ENCODE results near the gene YARS1. TPM values are rescaled to one million over a fixed set of nuclear protein-coding genes. Genes with fewer than 3 reads are reported as not detected.
A peak's percentile ranks its signal among the peaks of the same experiment; 100 is the strongest.

Gene YARS1
- total and polyA plus RNA-seq, 5 experiments from 2014 or later: 45.0 to 184 (median 60.2) TPM

DNA sequence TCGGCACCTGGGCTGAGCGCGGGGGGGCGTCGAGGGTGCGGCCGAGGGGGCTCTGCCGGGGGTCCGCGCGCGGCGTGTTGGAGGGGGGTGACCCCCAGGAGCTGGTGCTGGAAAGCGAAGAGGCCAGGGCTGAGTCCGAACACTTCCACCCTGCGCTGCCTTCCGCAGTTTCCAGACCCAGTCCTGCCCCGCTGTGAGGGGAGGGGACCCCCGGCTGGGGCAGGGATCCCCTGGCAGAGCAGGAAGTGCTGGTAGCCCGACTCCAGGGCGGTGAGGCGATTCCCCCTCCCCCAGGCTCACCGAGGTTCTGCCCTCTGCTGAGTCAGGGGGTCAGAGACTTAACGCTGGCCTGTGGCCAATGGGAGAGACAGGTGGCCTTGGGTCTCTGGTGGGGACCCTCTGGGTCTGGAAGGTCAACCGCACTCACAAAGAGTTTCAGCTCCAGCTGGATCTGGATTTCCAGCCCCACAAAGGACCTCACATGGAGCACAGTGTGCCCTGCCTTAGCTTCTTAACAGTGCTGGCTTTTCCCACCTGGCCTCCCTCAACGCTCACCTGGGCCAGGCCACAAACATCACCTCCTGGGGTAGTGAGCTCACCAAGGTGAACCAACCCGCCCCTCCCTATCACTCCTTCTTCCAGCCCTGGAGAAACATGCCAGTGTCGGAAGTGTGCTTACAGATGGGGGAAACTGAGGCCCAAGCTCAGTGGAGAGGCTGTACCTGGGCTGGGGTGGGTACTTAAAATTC, 74.8 kb downstream of the YARS1 start:
- POLR2A ChIA-PET: no interaction called here
- Mint-ChIP-seq H3K36me3 (no peaks in the 10 kb centered on the region), H3K4me1 (peaks cover 0 to 5% (median under 1%) of the 10 kb centered on the region in 4 donors), H3K27ac (no peak overlapping the region), H3K9me3 (no peaks in the 10 kb centered on the region), H3K27me3 (peaks cover 2 to 34% (median 10%) of the 10 kb centered on the region in 5 donors), H3K4me3 (peak overlapping the region; percentile 33 to 81 (median 64))
- ATAC-seq: no peak
- DNase-seq: no peak

DNA sequence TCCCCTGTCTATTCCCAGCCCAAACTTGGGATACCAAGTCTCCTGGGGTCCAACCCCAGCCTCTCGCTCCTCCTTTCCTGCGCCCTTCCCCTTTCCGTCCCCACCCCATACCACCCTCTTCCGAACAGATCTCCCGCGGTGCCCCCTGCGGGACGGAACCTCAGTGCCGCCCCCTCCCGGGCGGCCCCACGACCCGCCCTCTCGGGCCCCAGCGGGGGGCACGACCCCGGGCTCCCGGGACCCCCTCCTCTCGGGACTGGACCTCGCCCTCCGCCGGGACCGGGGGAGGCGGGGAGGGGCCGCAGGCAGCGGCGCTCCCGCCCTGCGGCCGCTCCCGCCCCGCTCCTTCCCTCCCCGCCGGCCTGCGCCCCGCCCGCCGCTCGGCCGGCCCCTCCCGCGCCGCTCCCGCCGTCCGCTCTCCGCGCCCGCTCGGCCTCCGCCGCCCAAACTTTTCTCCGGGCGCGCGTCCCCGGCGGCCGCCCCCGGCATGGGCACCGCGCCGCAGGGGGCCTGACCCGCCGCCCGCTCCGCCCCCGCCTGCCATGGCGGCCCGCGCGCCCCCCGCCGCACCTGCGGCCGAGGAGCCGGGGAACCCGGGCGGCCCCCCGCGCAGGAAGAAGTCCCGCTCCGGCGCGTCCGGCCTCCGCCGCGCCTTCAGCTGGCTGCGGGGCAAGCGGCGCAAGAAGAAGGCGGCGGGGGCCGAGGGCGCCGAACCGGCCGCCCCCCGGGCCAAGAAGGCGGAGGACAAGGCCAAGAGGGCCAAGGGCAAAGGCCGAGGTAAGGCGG, 75.6 kb downstream of the YARS1 start:
- no peak for DNase-seq
- Mint-ChIP-seq H3K36me3 (no peaks in the 10 kb centered on the region), H3K4me1 (peaks cover 0 to 5% (median under 1%) of the 10 kb centered on the region in 4 donors), H3K9me3 (no peaks in the 10 kb centered on the region), H3K27me3 (peaks cover 2 to 34% (median 16%) of the 10 kb centered on the region in 5 donors), H3K27ac (peak overlapping the region in 1 of 10 donors; percentile 72), H3K4me3 (peak overlapping the region; percentile 65 to 82 (median 74))
- peak; percentile 20 to 61 for ATAC-seq
- POLR2A ChIA-PET: no interaction called here

DNA sequence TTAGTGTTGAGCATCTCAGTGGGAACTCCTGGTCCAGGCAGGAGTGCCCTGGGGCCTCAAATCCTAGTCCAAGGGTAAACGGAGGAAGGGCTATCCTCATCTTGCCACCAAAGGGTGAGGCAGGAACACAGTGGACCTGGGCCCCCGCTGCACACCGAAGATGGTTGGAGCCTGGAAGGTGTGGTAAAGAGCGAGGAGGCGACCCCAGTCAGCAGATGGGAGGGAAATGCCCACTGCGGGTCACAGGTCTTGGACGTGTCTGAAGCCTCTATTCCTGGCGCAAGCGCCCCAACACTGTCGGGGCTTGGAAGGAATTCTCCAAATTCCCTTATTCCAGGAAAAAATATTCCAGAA, 76.1 kb downstream of the YARS1 start:
- H3K27me3 Mint-ChIP-seq: peaks cover 2 to 30% (median 17%) of the 10 kb centered on the region in 5 donors
- POLR2A ChIA-PET: no interaction called here
- DNase-seq (no peak), ATAC-seq (no peak)
- peak overlapping the region; percentile 65 to 82 (median 74) for H3K4me3 Mint-ChIP-seq
- H3K27ac Mint-ChIP-seq: peak overlapping the region in 1 of 10 donors; percentile 72
- peaks cover 0 to 5% (median under 1%) of the 10 kb centered on the region in 4 donors for H3K4me1 Mint-ChIP-seq
- H3K9me3 Mint-ChIP-seq: no peaks in the 10 kb centered on the region
- no peaks in the 10 kb centered on the region for H3K36me3 Mint-ChIP-seq

DNA sequence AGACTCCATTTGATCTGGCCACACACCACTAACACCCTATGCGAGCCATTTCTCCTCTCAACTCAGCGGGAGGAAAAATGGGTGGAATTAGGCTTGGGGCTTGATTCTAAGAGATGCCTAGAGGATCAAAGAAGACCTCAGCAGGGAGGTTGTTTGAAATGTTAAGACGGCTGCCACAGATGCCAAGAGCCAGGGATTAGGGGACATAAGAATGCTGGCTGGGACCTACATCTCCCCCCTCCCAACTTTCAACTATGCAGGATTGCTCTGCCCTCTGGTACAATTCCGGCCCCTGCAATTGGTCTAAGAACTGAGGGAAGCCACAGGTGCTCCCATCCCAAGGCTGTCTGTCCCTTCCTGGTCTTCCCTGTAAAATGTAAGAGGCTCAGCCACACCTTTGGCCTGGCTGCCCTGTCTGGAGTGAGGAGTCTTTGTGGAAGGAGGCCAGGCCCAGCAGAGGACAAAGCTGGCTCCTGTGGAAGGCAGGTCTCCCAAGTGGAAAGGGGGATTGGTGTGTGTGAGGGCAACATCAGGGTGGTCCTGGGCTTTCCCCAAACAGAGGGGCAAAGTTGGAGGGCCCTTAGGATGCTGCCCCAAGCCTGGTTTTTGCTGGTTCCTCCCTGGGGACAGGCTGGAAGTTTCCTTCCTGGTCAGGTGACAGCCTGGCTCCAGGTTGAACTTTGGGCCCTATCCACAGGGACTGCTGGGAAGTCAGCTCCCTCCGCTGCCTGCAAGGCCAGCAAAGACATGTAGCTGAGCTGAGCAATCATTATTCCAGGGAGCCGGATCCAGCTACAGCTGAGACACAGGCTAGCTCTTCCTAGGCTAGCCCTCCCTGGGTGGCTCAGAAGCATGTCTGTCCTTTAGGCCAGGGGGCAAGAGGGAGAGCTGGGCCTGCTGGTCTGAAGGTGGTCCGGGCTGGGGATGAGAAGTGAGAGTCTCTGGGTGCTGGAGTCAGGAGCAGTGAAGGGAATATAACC, 80.1 kb downstream of the YARS1 start:
- Mint-ChIP-seq H3K9me3 (no peaks in the 10 kb centered on the region), H3K4me3 (peak overlapping the region in 1 of 10 donors; percentile 56), H3K27ac (peak overlapping the region in 1 of 10 donors; percentile 10), H3K4me1 (peaks cover 0 to 2% (median under 1%) of the 10 kb centered on the region in 4 donors), H3K27me3 (peaks cover 2 to 15% (median 10%) of the 10 kb centered on the region in 5 donors), H3K36me3 (no peaks in the 10 kb centered on the region)
- ATAC-seq (no peak), DNase-seq (no peak)
- POLR2A ChIA-PET: no interaction called here

DNA sequence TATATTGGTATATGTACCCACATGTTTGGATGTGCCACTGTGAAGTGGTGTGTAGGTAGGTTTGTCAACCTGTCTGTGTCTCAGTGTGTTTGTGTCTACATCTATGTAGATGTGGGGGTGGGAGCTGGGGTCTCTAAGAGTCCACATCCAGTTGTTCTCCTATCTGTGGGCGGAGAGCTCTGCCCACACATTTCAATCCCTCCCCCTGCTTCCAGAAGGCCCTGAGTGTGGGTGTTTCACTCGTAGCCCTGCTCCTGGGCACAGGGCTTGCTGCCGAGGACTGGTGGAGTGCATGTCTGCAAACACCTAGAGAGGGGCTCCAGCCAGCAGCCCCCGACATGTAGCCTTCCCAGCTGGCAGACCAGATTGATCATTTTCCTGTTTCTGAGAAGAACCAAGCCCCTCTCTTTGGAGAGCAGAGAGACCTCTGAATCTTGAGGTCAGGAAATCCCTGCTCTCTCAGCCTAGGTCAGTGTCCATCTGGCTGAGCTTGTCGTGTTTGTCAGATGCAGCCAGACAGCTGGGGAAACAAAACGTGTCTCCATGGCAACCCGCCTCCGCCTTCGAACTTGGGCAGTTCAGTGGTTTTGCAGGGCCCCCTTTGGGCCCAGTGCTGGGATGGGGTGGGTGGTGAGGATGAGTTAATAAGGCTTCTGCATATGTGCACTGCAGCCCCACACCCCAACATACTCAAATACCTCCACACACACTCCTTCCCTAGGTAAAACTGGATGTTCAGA, 83.4 kb downstream of the YARS1 start:
- POLR2A ChIA-PET: interaction anchor here (0.7 kb wide), 1 partner anchor 17 kb away, joined by 8 read pairs; no protein-coding TSS in a partner anchor
- no peaks in the 10 kb centered on the region for H3K36me3 Mint-ChIP-seq
- DNase-seq: no peak
- ATAC-seq: no peak
- no peaks in the 10 kb centered on the region for H3K9me3 Mint-ChIP-seq
- no peak overlapping the region for H3K27ac Mint-ChIP-seq
- H3K27me3 Mint-ChIP-seq: peaks cover 0 to 10% (median 4%) of the 10 kb centered on the region in 5 donors
- no peak overlapping the region for H3K4me3 Mint-ChIP-seq
- H3K4me1 Mint-ChIP-seq: peaks cover 0 to 6% (median 1%) of the 10 kb centered on the region in 4 donors

DNA sequence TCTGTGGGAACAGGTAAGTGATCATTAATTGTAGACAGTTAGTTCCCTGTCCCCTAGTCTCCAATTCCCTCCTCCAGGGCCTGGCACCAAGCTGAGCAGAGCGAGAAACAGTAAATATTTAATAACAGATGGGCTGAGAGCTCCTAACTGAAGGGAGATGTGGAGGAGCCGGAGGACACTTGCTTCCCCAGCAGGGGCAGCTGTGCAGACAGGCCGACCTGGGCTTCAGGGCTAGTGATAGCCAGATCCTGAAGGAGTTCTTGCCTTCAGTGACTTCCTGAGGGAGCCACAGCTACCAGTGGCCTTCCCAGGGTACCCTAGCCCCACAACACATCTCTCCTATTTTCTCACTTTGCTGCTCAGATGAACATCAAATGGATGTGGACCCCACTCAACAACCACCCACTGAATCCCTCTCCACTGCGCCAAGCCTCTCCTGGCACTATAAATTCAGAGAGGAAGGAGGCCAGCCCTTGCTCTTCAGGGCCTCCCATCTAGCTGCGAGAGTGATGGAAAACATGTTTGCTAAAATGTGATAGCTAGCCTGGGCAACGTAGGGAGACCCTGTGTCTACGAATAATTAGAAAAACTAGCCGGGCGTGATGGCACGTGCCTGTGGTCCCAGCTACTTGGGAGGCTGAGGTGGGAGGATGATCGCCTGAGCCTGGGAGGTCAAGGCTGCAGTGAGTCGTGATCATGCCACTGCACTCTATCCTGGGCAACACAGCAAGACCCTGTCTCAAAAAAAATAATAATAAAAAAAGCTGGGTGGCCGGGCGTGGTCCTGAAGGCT, 87.7 kb downstream of the YARS1 start:
- Mint-ChIP-seq H3K27ac (no peak overlapping the region), H3K27me3 (peaks cover 3 to 12% (median 9%) of the 10 kb centered on the region in 5 donors), H3K9me3 (no peaks in the 10 kb centered on the region), H3K4me1 (peaks cover 5 to 15% (median 12%) of the 10 kb centered on the region in 4 donors), H3K4me3 (no peak overlapping the region), H3K36me3 (no peaks in the 10 kb centered on the region)
- ATAC-seq (no peak), DNase-seq (no peak)
- POLR2A ChIA-PET: interaction anchor here (1.1 kb wide), 1 partner anchor 17 kb away, joined by 10 read pairs; no protein-coding TSS in a partner anchor

DNA sequence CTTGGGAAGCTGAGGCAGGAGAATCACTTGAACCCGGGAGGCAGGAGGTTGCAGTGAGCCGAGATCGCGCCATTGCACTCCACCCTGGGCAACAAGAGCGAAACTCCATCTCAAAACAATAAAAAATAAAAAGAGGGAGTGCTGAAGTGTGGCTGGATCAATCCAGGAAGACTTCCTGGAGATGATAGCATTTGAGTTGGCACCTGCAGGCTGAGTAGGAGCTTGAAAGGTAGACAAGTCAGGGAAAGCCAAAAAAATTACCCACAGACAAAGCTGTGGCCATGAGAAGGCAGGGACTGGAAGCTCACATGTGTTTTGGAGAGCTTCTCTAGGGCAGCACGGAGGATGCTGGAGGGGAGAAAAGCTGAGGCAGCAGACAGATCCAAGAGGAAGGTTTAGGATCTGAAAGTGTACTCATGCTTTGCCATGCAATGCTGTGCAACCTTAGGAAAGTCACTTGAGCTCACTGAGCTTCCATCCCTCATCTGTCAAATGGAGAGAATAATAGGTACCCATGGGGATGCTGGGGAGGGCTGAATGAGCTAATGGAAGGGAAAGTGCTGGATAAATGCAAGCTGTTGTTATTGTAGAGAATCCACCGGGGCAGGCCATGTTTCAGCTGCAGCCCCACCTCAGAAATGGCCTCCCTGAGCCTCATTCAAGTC, 88.6 kb downstream of the YARS1 start:
- Mint-ChIP-seq H3K36me3 (no peaks in the 10 kb centered on the region), H3K9me3 (no peaks in the 10 kb centered on the region), H3K4me3 (no peak overlapping the region), H3K27ac (no peak overlapping the region), H3K4me1 (peaks cover 5 to 16% (median 12%) of the 10 kb centered on the region in 4 donors), H3K27me3 (peaks cover 3 to 13% (median 10%) of the 10 kb centered on the region in 5 donors)
- no peak for DNase-seq
- POLR2A ChIA-PET: interaction anchor here (1.1 kb wide), 1 partner anchor 16 kb away, joined by 10 read pairs; no protein-coding TSS in a partner anchor
- no peak for ATAC-seq

DNA sequence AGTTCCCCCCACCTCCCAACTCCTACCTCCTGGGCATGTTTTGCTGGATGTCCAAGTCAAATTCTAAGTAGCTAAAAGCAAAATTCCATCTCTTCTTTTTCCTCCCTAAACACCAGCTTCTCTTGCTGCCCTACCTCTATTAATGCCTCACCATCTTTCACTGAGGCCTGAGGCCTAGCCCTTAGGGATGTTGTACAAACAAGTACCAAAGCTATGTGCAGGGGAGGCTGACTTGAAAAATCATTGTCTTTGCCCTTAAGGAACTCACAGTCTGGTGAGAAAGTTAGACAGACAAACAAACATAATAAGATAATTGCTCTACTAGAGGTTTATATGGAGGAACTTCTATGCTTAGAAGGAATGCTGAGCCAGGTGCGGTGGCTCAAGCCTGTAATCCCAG, 89.3 kb downstream of the YARS1 start:
- POLR2A ChIA-PET: no interaction called here
- ATAC-seq: no peak
- Mint-ChIP-seq H3K4me3 (no peak overlapping the region), H3K27me3 (peaks cover 3 to 15% (median 10%) of the 10 kb centered on the region in 5 donors), H3K9me3 (no peaks in the 10 kb centered on the region), H3K27ac (no peak overlapping the region), H3K36me3 (no peaks in the 10 kb centered on the region), H3K4me1 (peaks cover 5 to 16% (median 12%) of the 10 kb centered on the region in 4 donors)
- DNase-seq: no peak

DNA sequence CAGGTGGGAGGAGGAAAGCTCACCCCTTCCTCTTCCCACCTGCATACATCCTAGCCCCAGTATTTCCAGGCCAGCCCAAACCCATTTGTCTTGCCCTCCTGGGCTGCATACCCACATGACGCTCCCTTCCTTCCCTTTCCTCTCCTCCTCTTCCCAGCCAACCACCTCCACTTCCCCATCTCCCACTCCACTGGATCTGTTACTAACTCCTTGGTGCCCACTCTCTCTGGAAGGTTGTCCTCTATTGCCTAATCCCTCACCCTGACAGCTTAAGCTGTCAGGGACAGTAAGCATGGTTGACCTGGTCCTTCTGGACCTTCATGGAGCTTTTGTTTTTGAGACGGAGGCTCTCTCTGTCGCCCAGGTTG, 91.6 kb downstream of the YARS1 start:
- Mint-ChIP-seq H3K36me3 (no peaks in the 10 kb centered on the region), H3K4me1 (peaks cover 4 to 16% (median 8%) of the 10 kb centered on the region in 4 donors), H3K27ac (no peak overlapping the region), H3K9me3 (no peaks in the 10 kb centered on the region), H3K4me3 (no peak overlapping the region), H3K27me3 (peaks cover 7 to 31% (median 21%) of the 10 kb centered on the region in 5 donors)
- DNase-seq (no peak), ATAC-seq (no peak)
- POLR2A ChIA-PET: no interaction called here

Data from naive thymus-derived CD8-positive, alpha-beta T cell (primary cell).